HEK293T (cell line): ENCODE data around the gene CFAP210.

Experiments used
- ARNT ChIP-seq: fragments of 450-650 bp; IDR thresholded peaks from 2 replicates; pipeline ENCODE4 v1.6.1; 2017; ENCODE audit warnings: mild to moderate bottlenecking
- CTBP1 ChIP-seq: fragments of 450-650 bp; IDR thresholded peaks from 2 replicates; pipeline ENCODE4 v1.6.1; 2016; ENCODE audit warnings: borderline replicate concordance
- ELF4 ChIP-seq: fragments of 450-650 bp; IDR thresholded peaks from 2 replicates; pipeline ENCODE4 v1.6.1; 2017; ENCODE audit warnings: antibody characterized with exemption
- FOXA1 ChIP-seq: fragments of 450-650 bp; IDR thresholded peaks from 2 replicates; pipeline ENCODE4 v1.6.1; 2016; ENCODE audit warnings: mild to moderate bottlenecking
- FOXK2 ChIP-seq: fragments of 450-650 bp; IDR thresholded peaks from 2 replicates; pipeline ENCODE4 v1.6.1; 2016; ENCODE audit warnings: mild to moderate bottlenecking
- FOXM1 ChIP-seq: fragments of 450-650 bp; IDR thresholded peaks from 2 replicates; pipeline ENCODE4 v1.6.1; 2017; ENCODE audit warnings: mild to moderate bottlenecking, borderline replicate concordance
- LEF1 ChIP-seq: fragments of 450-650 bp; IDR thresholded peaks from 2 replicates; pipeline ENCODE4 v1.6.1; 2017; ENCODE audit warnings: mild to moderate bottlenecking, borderline replicate concordance
- NFRKB ChIP-seq: fragments of 450-650 bp; IDR thresholded peaks from 2 replicates; pipeline ENCODE4 v1.6.1; 2016; ENCODE audit warnings: mild to moderate bottlenecking, moderate library complexity
- SP1 ChIP-seq: fragments of 450-650 bp; IDR thresholded peaks from 2 replicates; pipeline ENCODE4 v1.6.1; 2017

DNA sequence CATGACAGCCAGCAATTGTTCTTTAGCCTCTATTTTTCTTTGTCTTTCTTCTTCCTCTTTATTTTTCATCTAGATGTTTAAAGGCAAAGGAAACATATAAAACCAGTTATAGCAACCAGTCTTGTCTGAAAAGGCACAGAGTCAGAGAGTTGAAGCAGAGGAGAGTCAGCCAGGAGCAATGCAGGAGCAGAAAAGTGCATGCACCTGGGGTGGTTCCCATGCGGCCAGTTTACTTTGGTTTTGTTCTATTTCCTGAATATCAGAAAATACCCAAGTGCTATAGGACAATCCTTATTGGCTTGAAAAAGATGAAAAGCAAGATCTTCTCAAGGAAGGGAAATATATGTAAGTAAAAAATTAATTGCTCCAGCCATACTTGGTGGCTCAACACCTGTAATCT lies 44.9 kb downstream of the CFAP210 start:
- TF ChIP-seq NFRKB: no peak
- TF ChIP-seq ELF4: no peak
- TF ChIP-seq LEF1: no peak
- no peak for TF ChIP-seq SP1
- no peak for TF ChIP-seq ARNT
- no peak for TF ChIP-seq FOXA1
- TF ChIP-seq FOXK2: no peak
- no peak for TF ChIP-seq CTBP1
- TF ChIP-seq FOXM1: no peak
